Calu3 (cell line): ENCODE data around the gene STIM2. TPM values are rescaled to one million over a fixed set of nuclear protein-coding genes. Genes with fewer than 3 reads are reported as not detected.

Experiments
- BruUV-seq: library from RNA; stranded (reverse); fragments of 400-500 nt; replicated peaks from 2 replicates; lab custom pipeline; 2021; lab: Mats Ljungman, UMichigan
- CTCF ChIA-PET: fragments of 300-600 bp; sonication (Branson Sonifier 250); formaldehyde crosslinking; loops from one replicate; lab custom pipeline; 2022; ENCODE audit warnings: antibody characterized with exemption; lab: Charles Lee
- DNase-seq: peaks from one replicate; pipeline ENCODE4 v3.0.0; 2022
- H3K27ac Mint-ChIP-seq: one replicate; pipeline ENCODE4 v1.8.0; 2022; ENCODE audit warnings: mixed read lengths; ENCODE audit not compliant: unreplicated experiment
- H3K27me3 Mint-ChIP-seq: one replicate; pipeline ENCODE4 v1.8.0; 2022; ENCODE audit warnings: mixed read lengths; ENCODE audit not compliant: unreplicated experiment
- H3K36me3 Mint-ChIP-seq: one replicate; pipeline ENCODE4 v1.8.0; 2022; ENCODE audit warnings: mild to moderate bottlenecking, moderate library complexity, mixed read lengths; ENCODE audit not compliant: insufficient read depth, unreplicated experiment
- H3K4me1 Mint-ChIP-seq: one replicate; pipeline ENCODE4 v1.8.0; 2022; ENCODE audit warnings: mild to moderate bottlenecking, low read depth, mixed read lengths; ENCODE audit not compliant: unreplicated experiment
- H3K4me3 Mint-ChIP-seq: one replicate; pipeline ENCODE4 v1.8.0; 2022; ENCODE audit warnings: mild to moderate bottlenecking, low read depth, moderate library complexity, mixed read lengths; ENCODE audit not compliant: unreplicated experiment
- H3K9me3 Mint-ChIP-seq: one replicate; pipeline ENCODE4 v1.8.0; 2022; ENCODE audit warnings: low read depth, mixed read lengths; ENCODE audit not compliant: unreplicated experiment
- CTCF ChIP-seq: fragments of 200-600 bp; IDR thresholded peaks from one replicate; pipeline ENCODE4 v1.8.0; 2022; ENCODE audit warnings: antibody characterized with exemption; ENCODE audit not compliant: unreplicated experiment
- intact Hi-C: fragments of 100-400 bp; cut with micrococcal nuclease; formaldehyde crosslinking; loops from one replicate; pipeline ENCODE4 v1.10.0; 2022; ENCODE audit not compliant: unreplicated experiment
- total RNA-seq: library from RNA; stranded (reverse); gene quantifications from 2 replicates; pipeline ENCODE4 v1.2.3, GENCODE V29; 2022

The STIM2 gene
- total RNA-seq, 1 experiment from 2014 or later: 24.2 TPM

- H3K9me3 Mint-ChIP-seq: no peaks in the 10 kb centered on the region
- H3K4me3 Mint-ChIP-seq: no peak overlapping the region
- peaks cover 19% of the 10 kb centered on the region for H3K4me1 Mint-ChIP-seq
- H3K27me3 Mint-ChIP-seq: no peaks in the 10 kb centered on the region
- no peak for DNase-seq
- CTCF ChIA-PET: no interaction called here
- intact Hi-C loops: no loop called here
- no peak overlapping the region for H3K27ac Mint-ChIP-seq
- H3K36me3 Mint-ChIP-seq: no peaks in the 10 kb centered on the region
- TF ChIP-seq CTCF: no peak
- BruUV-seq: no TSS peak
Measured at GRCh38 chr4:26867914-26868684, 7.5 kb downstream of the STIM2 start.

- Mint-ChIP-seq H3K4me1 (peaks cover 11% of the 10 kb centered on the region), H3K4me3 (no peak overlapping the region), H3K27me3 (no peaks in the 10 kb centered on the region), H3K27ac (no peak overlapping the region), H3K9me3 (no peaks in the 10 kb centered on the region), H3K36me3 (no peaks in the 10 kb centered on the region)
- no peak for TF ChIP-seq CTCF
- BruUV-seq: no TSS peak
- no peak for DNase-seq
- intact Hi-C loops: no loop called here
- CTCF ChIA-PET: no interaction called here
Measured at GRCh38 chr4:26870576-26871262, 10.1 kb downstream of the STIM2 start.

GRCh38 chr4:26871611-26872010, 11.0 kb downstream of the STIM2 start:
- TF ChIP-seq CTCF: no peak
- DNase-seq: no peak
- BruUV-seq: no TSS peak
- H3K4me3 Mint-ChIP-seq: no peak overlapping the region
- CTCF ChIA-PET: no interaction called here
- no peaks in the 10 kb centered on the region for H3K27me3 Mint-ChIP-seq
- H3K9me3 Mint-ChIP-seq: no peaks in the 10 kb centered on the region
- intact Hi-C loops: no loop called here
- no peak overlapping the region for H3K27ac Mint-ChIP-seq
- peaks cover 2% of the 10 kb centered on the region for H3K4me1 Mint-ChIP-seq
- no peaks in the 10 kb centered on the region for H3K36me3 Mint-ChIP-seq

GRCh38 chr4:26873391-26874026, 12.9 kb downstream of the STIM2 start:
- Mint-ChIP-seq H3K4me1 (no peaks in the 10 kb centered on the region), H3K27me3 (no peaks in the 10 kb centered on the region), H3K4me3 (no peak overlapping the region), H3K36me3 (no peaks in the 10 kb centered on the region), H3K9me3 (no peaks in the 10 kb centered on the region), H3K27ac (no peak overlapping the region)
- DNase-seq: no peak
- no TSS peak for BruUV-seq
- no peak for TF ChIP-seq CTCF
- intact Hi-C loops: no loop called here
- CTCF ChIA-PET: interaction anchor here (0.6 kb wide), 1 partner anchor 87 kb away, joined by 3 read pairs; no protein-coding TSS in a partner anchor
